Inflammatory macrophage treated with lipopolysaccharide for 1 hour (primary cell): ENCODE measurements around the gene DGKZ.

ENCODE experiments used
- DNase-seq, 2 donors: peaks; one replicate each; pipeline ENCODE4 v3.0.0-alpha.2; 2020 to 2022

Gene DGKZ

GRCh38 chr11:46348566-46349401, 1.5 kb downstream of the DGKZ start:
- DNase-seq: no peak

GRCh38 chr11:46350695-46351094, 3.4 kb downstream of the DGKZ start:
- no peak for DNase-seq

DNA sequence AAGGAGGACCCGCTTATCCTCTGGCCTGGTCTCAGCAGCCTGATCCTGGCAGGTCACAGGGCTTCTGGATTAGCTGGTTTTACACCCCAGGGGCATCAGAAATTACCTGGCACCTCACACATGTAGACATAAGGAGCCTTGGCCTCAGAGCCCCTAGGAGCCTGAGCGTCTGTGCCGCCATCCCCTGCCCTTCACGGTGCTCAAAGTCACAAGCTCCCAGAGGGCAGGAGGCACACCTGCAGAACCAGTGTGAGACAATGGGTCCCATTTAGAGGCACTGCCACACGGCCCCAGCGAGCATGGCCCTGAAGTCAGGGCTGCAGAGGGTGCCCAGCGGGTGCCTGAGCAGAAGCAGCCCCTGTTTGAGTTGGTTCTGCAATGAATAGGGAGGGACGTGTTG, 3.9 kb downstream of the DGKZ start:
- DNase-seq: no peak

GRCh38 chr11:46351606-46352005, 4.3 kb downstream of the DGKZ start:
- no peak for DNase-seq

GRCh38 chr11:46352063-46352841, 5.0 kb downstream of the DGKZ start:
- DNase-seq: peak in 1 of 2 donors; percentile 78

DNA sequence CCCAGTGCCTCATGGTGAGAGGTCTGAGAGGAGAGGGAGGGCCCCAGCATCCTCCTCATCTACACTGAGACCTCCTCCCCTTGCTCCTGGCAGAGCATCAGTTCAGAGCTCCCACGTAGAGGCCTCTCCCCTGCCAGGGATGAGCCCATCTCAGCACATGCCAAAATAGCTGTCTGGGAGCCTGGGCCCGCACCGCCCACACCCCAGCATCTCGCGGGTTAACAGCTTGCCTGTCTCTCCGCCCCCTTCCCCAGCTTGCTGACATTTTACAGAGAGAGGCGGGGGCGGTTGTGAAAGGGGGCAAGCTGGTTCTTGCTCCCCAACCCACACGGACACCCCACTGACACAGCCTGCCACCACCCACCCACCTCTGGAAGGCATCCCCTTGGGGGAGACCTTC, 6.4 kb downstream of the DGKZ start:
- DNase-seq: no peak

DNA sequence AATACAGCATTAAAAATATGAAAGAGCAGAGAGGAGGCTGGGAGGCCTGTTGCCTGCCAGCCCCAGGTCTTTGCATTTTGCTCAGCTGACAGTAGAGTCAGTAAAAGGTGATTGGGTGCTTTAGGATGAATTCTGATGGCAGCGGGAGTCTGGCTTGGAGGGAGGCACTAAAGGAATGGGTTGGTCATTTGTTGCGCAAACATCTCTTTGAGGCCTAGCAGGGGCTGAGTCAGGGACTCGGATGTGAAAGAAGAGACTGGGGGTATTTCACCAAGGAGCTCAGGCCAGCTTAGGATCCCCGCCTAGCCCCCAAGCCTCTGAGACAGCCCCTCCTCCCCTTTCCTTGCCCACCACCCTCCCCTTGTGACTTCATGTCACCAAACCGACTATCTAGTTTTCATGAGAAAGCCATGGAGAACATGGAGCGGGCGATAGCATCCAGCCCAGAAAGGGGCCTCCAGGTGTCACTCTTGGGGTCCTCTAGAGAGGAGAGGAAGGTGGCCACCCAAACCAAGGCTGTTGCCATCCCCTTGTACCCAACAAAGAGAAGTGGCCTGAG, 9.7 kb downstream of the DGKZ start:
- peak in 1 of 2 donors; percentile 51 for DNase-seq

DNA sequence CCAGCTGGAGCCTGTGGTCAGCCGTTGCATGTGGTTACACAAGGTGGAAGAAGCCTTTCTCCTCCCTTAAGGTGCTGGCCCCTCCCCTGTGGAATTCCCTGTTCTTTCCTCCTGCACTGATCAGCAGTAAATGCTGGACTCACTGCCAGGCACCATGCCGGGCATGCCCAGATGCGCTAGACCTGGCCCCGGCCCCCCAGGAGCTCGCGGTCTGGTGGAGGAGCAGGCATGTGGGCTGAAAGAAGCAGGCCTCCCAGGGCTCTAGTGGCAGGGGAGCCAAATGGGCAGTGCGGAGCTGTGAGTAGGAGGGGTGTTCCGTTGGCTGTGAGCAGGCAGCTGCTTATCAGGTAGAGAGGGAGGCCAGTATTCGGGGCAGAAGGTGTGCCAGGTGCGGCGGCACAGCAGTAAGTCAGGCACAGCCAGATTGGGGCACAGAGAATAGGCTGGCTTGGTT, 10.2 kb downstream of the DGKZ start:
- peak; percentile 48 to 55 for DNase-seq

- DNase-seq: no peak
Measured at GRCh38 chr11:46359953-46360352, 12.7 kb downstream of the DGKZ start.

GRCh38 chr11:46360878-46361277, 13.6 kb downstream of the DGKZ start:
- DNase-seq: peak; percentile 65 to 83

DNA sequence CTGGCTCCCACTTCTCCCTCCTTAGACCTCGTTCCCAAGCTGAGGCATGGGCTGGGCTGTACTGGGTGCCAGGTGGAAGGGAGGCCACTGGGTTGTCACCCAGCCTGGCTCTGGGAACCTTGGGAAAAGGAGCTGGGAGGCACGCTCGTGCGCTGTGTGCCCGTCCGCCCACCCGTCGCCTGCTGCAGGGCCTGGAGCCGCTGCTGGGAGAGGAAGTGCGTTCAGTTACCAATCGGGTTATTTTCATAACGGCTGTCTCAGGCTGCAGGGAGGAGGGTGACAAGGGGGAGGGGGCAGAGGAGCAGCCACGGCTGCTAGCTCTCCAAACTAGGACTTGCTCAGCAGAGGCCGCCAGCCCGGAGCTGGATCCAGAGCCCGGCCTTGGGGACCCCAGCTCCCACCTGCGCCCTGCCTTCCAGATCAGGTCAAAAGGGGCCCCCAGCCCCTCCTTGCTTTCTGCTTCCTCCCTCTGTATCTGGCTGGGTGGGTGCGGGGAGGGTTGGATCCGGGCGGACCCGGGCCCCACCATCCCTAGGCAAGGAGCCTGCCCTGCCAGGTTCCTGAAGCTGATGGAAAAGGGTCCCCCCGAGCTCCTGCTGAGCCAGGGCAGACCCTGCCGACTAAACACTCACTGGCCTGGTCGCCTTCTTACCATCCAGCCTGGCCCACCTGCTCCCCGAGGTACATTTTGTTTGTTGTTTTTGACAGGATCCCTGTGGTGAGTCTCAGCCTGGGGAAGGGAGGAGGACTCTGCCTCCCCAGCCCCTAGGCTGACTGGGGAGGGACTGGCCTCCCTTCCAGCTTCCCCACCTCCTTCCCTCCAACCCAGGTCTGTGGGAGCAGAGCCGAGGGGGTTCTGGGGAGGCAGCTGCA, 14.3 kb downstream of the DGKZ start:
- DNase-seq: peak; percentile 82 to 86

GRCh38 chr11:46362156-46363030, 15.1 kb downstream of the DGKZ start:
- DNase-seq: no peak

DNA sequence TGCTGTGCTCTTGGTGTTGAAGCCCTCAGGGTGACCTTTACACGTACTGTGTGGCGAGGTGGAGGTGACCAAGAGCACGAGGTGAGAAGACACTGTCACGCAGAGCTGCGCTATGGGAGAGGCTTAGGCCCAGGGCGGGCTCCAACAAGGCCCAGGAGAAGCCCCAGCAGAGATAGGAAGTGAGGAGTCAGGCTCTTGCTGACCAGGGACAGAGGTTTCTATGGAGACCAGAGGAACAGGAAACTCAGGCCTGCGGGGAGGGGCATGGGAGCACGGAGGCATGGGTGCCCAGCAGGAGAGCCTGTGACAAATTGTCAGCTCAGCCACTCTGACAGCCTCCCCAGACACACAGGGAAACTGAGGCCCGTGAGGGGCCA, 15.8 kb downstream of the DGKZ start:
- peak; percentile 84 to 87 for DNase-seq

DNA sequence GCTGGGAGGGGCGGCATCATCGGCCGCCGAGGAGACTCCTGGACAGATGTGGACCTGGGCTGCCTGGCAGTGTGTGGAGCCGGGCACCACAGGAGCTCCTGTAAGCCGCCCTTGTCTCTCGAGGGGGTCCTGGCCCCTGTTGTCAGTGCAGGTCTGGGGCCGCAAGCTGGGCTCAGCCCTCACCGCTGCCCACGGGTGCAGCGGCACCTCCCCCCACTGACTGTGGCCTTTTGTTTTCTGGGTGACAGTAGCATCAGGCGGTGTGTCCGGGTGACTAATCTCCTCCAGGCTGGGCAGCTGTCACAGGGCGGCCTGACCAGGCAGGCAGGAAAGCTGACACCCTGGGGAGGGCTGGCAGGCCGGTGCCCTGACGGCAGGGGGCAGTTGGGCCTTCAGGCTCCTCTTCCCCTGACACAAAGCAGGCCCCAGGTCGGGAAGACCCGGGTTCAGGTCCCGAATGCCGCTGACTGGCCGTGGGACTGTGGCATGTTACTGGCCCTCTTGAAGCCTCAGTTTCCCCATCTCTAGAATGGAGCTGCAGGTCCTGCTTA, 16.3 kb downstream of the DGKZ start:
- peak; percentile 45 to 85 for DNase-seq

- DNase-seq: no peak
Measured at GRCh38 chr11:46364056-46364455, 16.8 kb downstream of the DGKZ start.

DNA sequence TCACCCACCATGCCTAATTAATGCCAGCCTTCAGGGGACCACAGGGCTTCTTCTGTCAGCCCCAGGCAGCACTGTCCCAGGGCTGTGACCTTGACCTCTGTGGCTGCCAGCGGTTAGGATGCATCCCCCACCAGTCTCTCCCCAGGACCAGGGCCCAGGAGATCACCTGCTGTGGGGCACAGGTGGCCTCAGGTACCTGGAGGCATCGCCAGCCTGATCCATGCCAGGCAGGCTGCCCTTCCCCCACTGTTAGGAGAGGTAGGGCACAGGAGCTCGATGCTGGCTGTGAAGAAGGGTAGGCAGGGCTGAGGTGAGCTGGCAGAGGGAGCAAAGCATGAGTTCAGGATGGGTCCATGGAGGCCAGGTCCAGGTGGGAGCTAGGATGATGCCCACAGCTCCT, 17.5 kb downstream of the DGKZ start:
- no peak for DNase-seq

- DNase-seq: no peak
Measured at GRCh38 chr11:46366260-46366659, 19.0 kb downstream of the DGKZ start.

GRCh38 chr11:46366661-46367161, 19.4 kb downstream of the DGKZ start:
- no peak for DNase-seq

DNA sequence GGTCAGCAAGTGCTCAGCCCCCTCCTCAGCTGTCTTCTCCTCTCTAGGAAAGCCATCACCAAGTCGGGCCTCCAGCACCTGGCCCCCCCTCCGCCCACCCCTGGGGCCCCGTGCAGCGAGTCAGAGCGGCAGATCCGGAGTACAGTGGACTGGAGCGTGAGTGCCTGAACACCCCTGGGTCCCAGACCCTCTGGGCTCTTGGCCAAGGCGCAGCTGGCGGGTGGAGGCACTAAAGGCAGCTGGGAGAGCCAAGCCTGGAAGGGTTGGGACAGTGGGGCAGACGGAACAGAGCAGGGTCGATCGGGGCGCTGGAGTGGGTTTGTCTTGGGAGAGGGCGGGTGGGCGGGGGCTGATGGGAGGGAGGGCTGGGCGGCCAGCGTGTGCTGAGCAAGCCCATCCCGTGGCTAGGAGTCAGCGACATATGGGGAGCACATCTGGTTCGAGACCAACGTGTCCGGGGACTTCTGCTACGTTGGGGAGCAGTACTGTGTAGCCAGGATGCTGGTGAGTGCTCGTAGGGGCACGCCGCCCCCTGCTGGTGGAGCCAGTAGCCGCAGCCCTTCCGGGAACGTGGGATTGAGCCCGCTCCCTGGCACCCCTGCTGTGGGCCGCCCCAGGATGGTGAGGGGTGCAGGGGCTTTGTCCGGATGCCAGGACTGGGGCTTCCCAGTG, 20.1 kb downstream of the DGKZ start:
- peak in 1 of 2 donors; percentile 82 for DNase-seq

- no peak for DNase-seq
Measured at GRCh38 chr11:46367916-46368267, 20.6 kb downstream of the DGKZ start.
